Measurements from ENCODE around the gene CTSA.

GRCh38 chr20:45852326-45852725, 38.8 kb upstream of the CTSA start:
- TF ChIP-seq CTCF (IDR thresholded peaks at IDR 0.05) (no peak), POLR2AphosphoS5 (IDR thresholded peaks at IDR 0.05) (no peak), POLR2A (IDR thresholded peaks at IDR 0.05; ENCODE audit: low read depth) (no peak), EP300 (IDR thresholded peaks at IDR 0.05) (no peak)
